T follicular helper cell (primary cell): Measurements from ENCODE around the gene HDAC7.

ENCODE experiments used
- DNase-seq: peaks from one replicate; pipeline ENCODE4 v3.0.0-alpha.2; 2020; ENCODE audit warnings: low read depth

HDAC7 gene

GRCh38 chr12:47793015-47793681 is 26.6 kb downstream of the HDAC7 start:
- DNase-seq, result no peak

GRCh38 chr12:47791874-47792273 is 27.8 kb downstream of the HDAC7 start:
- no peak for DNase-seq

GRCh38 chr12:47791351-47791746 is 28.4 kb downstream of the HDAC7 start:
- DNase-seq, result no peak

GRCh38 chr12:47790676-47791350 is 28.9 kb downstream of the HDAC7 start:
- no peak for DNase-seq

GRCh38 chr12:47789712-47790489 is 29.8 kb downstream of the HDAC7 start:
- DNase-seq, result no peak

GRCh38 chr12:47789141-47789540 is 30.6 kb downstream of the HDAC7 start:
- no peak for DNase-seq

- DNase-seq, result no peak
Measured at GRCh38 chr12:47787596-47788319, 31.9 kb downstream of the HDAC7 start.

- no peak for DNase-seq
Measured at GRCh38 chr12:47786662-47787280, 32.9 kb downstream of the HDAC7 start.

- DNase-seq, result no peak
Measured at GRCh38 chr12:47785887-47786661, 33.6 kb downstream of the HDAC7 start.

- DNase-seq, result no peak
Measured at GRCh38 chr12:47785036-47785886, 34.4 kb downstream of the HDAC7 start.

GRCh38 chr12:47783821-47784819 is 35.6 kb downstream of the HDAC7 start:
- no peak for DNase-seq

GRCh38 chr12:47783024-47783755 is 36.5 kb downstream of the HDAC7 start:
- DNase-seq, result no peak

- DNase-seq, result no peak
Measured at GRCh38 chr12:47782372-47782770, 37.3 kb downstream of the HDAC7 start.

- DNase-seq, result no peak
Measured at GRCh38 chr12:47781479-47782371, 38.0 kb downstream of the HDAC7 start.

- DNase-seq, result no peak
Measured at GRCh38 chr12:47779943-47780504, 39.7 kb downstream of the HDAC7 start.

GRCh38 chr12:47779301-47779942 is 40.3 kb downstream of the HDAC7 start:
- peak; percentile 85 for DNase-seq
